HEK293 (cell line): ENCODE measurements around the gene ST6GAL1.

Experiments used
- CTCF ChIA-PET: fragments of 350-600 bp; formaldehyde crosslinking; extraction: SDS; loops from one replicate; lab custom pipeline; 2021; ENCODE audit warnings: antibody characterized with exemption; lab: Yijun Ruan, JAX
- POLR2A ChIA-PET: fragments of 300-600 bp; formaldehyde crosslinking; extraction: SDS; loops from one replicate; lab custom pipeline; 2020; ENCODE audit warnings: antibody characterized with exemption, inconsistent platforms; lab: Yijun Ruan, JAX
- H3K27ac ChIP-seq: fragments of 200-500 bp; sonication (Bioruptor generic); 2 replicates; pipeline ENCODE4 v1.5.1; 2014; ENCODE audit warnings: low read depth, low read length, control low read depth, inconsistent platforms; ENCODE audit errors: extremely low read depth
- H3K36me3 ChIP-seq, 2 experiments: fragments of 200-500 bp in 1 of 2; sonication (Bioruptor generic) in 1 of 2; 1 replicate in 1 of 2; 2 replicates in 1 of 2; pipeline ENCODE4 v1.5.1; 2014 to 2017; ENCODE audit warnings: inconsistent platforms in 2 of 2, low read length in 2 of 2; ENCODE audit not compliant: control insufficient read depth in 2 of 2, insufficient read depth in 1 of 2
- H3K4me1 ChIP-seq: fragments of 200-500 bp; sonication (Bioruptor generic); 2 replicates; pipeline ENCODE4 v1.5.1; 2014; ENCODE audit warnings: mild to moderate bottlenecking, low read length, inconsistent platforms; ENCODE audit not compliant: control insufficient read depth, insufficient read depth
- H3K4me3 ChIP-seq: 2 replicates; pipeline ENCODE4 v1.5.1; 2011; ENCODE audit warnings: low read depth, mild to moderate bottlenecking, control low read depth, low read length, moderate library complexity
- H3K9me3 ChIP-seq: fragments of 200-500 bp; sonication (Bioruptor generic); 2 replicates; pipeline ENCODE4 v1.5.1; 2014; ENCODE audit warnings: low read depth, low read length, inconsistent platforms; ENCODE audit not compliant: control insufficient read depth, insufficient read depth
- KLF10 ChIP-seq: fragments of 450-650 bp; IDR thresholded peaks from 2 replicates; pipeline ENCODE4 v1.5.1; 2018; ENCODE audit warnings: missing biosample characterization, mild to moderate bottlenecking, missing genetic modification characterization
- KLF16 ChIP-seq: fragments of 450-650 bp; formaldehyde crosslinking; IDR thresholded peaks from 2 replicates; pipeline ENCODE4 v1.5.1; 2017; ENCODE audit warnings: missing biosample characterization, missing genetic modification characterization
- MEIS1 ChIP-seq: sonication (generic); formaldehyde crosslinking; IDR thresholded peaks from 2 replicates; pipeline ENCODE4 v1.8.1; 2022; ENCODE audit warnings: missing genetic modification reagents, mild to moderate bottlenecking, borderline replicate concordance
- PRDM1 ChIP-seq: fragments of 450-650 bp; formaldehyde crosslinking; IDR thresholded peaks from 2 replicates; pipeline ENCODE4; 2016; ENCODE audit warnings: missing biosample characterization, missing genetic modification characterization
- ZIC2 ChIP-seq: fragments of 450-650 bp; formaldehyde crosslinking; IDR thresholded peaks from 2 replicates; pipeline ENCODE4 v1.5.1; 2016; ENCODE audit warnings: missing biosample characterization, missing genetic modification characterization
- ZNF18 ChIP-seq: fragments of 450-650 bp; formaldehyde crosslinking; IDR thresholded peaks from 2 replicates; pipeline ENCODE4 v1.5.1; 2016; ENCODE audit warnings: missing biosample characterization, missing genetic modification characterization
- ZNF2 ChIP-seq: fragments of 450-650 bp; formaldehyde crosslinking; IDR thresholded peaks from 2 replicates; pipeline ENCODE4 v1.5.1; 2016; ENCODE audit warnings: missing biosample characterization, missing genetic modification characterization
- ZNF26 ChIP-seq: fragments of 450-650 bp; formaldehyde crosslinking; IDR thresholded peaks from 2 replicates; pipeline ENCODE4 v1.5.1; 2016; ENCODE audit warnings: missing biosample characterization, missing genetic modification characterization
- ZNF274 ChIP-seq, 2 experiments: fragments of 200-500 bp in 1 of 2; fragments of 450-650 bp in 1 of 2; sonication (Bioruptor generic) in 1 of 2; formaldehyde crosslinking in 1 of 2; IDR thresholded peaks; 2 replicates each; pipeline versions ENCODE4 v1.5.1 to v1.6.1; 2014 to 2016; ENCODE audit warnings: borderline replicate concordance in 1 of 2, inconsistent platforms in 1 of 2, low read length in 1 of 2, missing biosample characterization in 1 of 2, missing genetic modification characterization in 1 of 2
- ZNF324 ChIP-seq: fragments of 450-650 bp; formaldehyde crosslinking; IDR thresholded peaks from 2 replicates; pipeline ENCODE4 v1.5.1; 2016; ENCODE audit warnings: missing biosample characterization, missing genetic modification characterization
- ZNF335 ChIP-seq: fragments of 450-650 bp; formaldehyde crosslinking; conservative IDR thresholded peaks from 2 replicates; pipeline ENCODE4 v1.5.1; 2016; ENCODE audit warnings: missing biosample characterization, missing genetic modification characterization
- ZNF341 ChIP-seq: fragments of 450-650 bp; formaldehyde crosslinking; IDR thresholded peaks from 2 replicates; pipeline ENCODE4; 2016; ENCODE audit warnings: low read depth, missing biosample characterization, missing genetic modification characterization
- ZNF391 ChIP-seq: fragments of 450-650 bp; formaldehyde crosslinking; IDR thresholded peaks from 2 replicates; pipeline ENCODE4 v1.5.1; 2016; ENCODE audit warnings: low read depth, missing biosample characterization, missing genetic modification characterization, borderline replicate concordance
- ZNF398 ChIP-seq: fragments of 450-650 bp; formaldehyde crosslinking; IDR thresholded peaks from 2 replicates; pipeline ENCODE4 v1.5.1; 2017; ENCODE audit warnings: missing biosample characterization, missing genetic modification characterization
- ZNF426 ChIP-seq: fragments of 450-650 bp; formaldehyde crosslinking; IDR thresholded peaks from 2 replicates; pipeline ENCODE4 v1.5.1; 2017; ENCODE audit warnings: missing biosample characterization, missing genetic modification characterization, mild to moderate bottlenecking, inconsistent platforms, moderate library complexity
- ZNF521 ChIP-seq: fragments of 450-650 bp; formaldehyde crosslinking; IDR thresholded peaks from 2 replicates; pipeline ENCODE4 v1.5.1; 2017; ENCODE audit warnings: missing biosample characterization, mild to moderate bottlenecking, missing genetic modification characterization
- ZNF530 ChIP-seq: fragments of 450-650 bp; formaldehyde crosslinking; IDR thresholded peaks from 2 replicates; pipeline ENCODE4 v1.5.1; 2016; ENCODE audit warnings: low read depth, missing biosample characterization, missing genetic modification characterization
- ZNF596 ChIP-seq: fragments of 450-650 bp; IDR thresholded peaks from 2 replicates; pipeline ENCODE4 v1.5.0; 2018; ENCODE audit warnings: missing biosample characterization, mild to moderate bottlenecking, missing genetic modification characterization, moderate library complexity
- ZNF623 ChIP-seq: fragments of 450-650 bp; formaldehyde crosslinking; IDR thresholded peaks from 2 replicates; pipeline ENCODE4 v1.5.1; 2016; ENCODE audit warnings: missing biosample characterization, missing genetic modification characterization
- ZXDB ChIP-seq: fragments of 450-650 bp; formaldehyde crosslinking; IDR thresholded peaks from 2 replicates; pipeline ENCODE4 v1.5.1; 2016; ENCODE audit warnings: missing biosample characterization, missing genetic modification characterization

Gene ST6GAL1

GRCh38 chr3:187064210-187065115 lies 134.1 kb downstream of the ST6GAL1 start:
- no peak overlapping the region for H3K4me3 ChIP-seq
- H3K9me3 ChIP-seq = no peaks in the 10 kb centered on the region
- H3K36me3 ChIP-seq = no peaks in the 10 kb centered on the region
- TF ChIP-seq ZNF274 (IDR thresholded peaks at IDR 0.05; ENCODE audit: low read length) (no peak), ZNF274 (tag by site-specific recombination; IDR thresholded peaks at IDR 0.05; ENCODE audit: borderline replicate concordance) (no peak), ZNF398 (tag by site-specific recombination) (no peak), ZNF2 (tag by site-specific recombination) (no peak), KLF16 (no peak), ZNF26 (tag by site-specific recombination) (no peak), ZNF521 (tag by site-specific recombination) (no peak), ZIC2 (tag by site-specific recombination) (no peak), ZNF391 (tag by site-specific recombination) (no peak), KLF10 (tag by site-specific recombination) (no peak), ZNF335 (no peak), ZNF324 (tag by site-specific recombination) (no peak), ZXDB (no peak), ZNF18 (tag by site-specific recombination) (no peak), ZNF623 (tag by site-specific recombination) (no peak), ZNF530 (tag by site-specific recombination) (no peak), ZNF426 (tag by site-specific recombination) (no peak), ZNF596 (tag by site-specific recombination) (no peak), MEIS1 (CRISPR knock-in tag) (no peak)
- no peak overlapping the region for H3K27ac ChIP-seq
- POLR2A ChIA-PET = no interaction called here
- no peaks in the 10 kb centered on the region for H3K4me1 ChIP-seq
- CTCF ChIA-PET = interaction anchor here (0.7 to 1.3 kb wide), 2 partner anchors 14 to 64 kb away, joined by 3 read pairs; no protein-coding TSS in a partner anchor

GRCh38 chr3:187066228-187066995 lies 136.1 kb downstream of the ST6GAL1 start:
- H3K4me3 ChIP-seq = no peak overlapping the region
- TF ChIP-seq ZNF341 (tag by site-specific recombination) (peak; percentile 72), ZXDB (no peak), PRDM1 (tag by site-specific recombination) (0 out of 2 replicates have a peak, but pooled peaks have one; percentile 6), ZIC2 (tag by site-specific recombination) (peak; percentile 46)
- CTCF ChIA-PET = interaction anchor here (0.6 to 1.4 kb wide), 6 partner anchors 8 to 669 kb away, joined by 3 to 5 read pairs (median 4); partner anchors contain the start of gene RPL39L
- POLR2A ChIA-PET = interaction anchor here (0.7 kb wide), 1 partner anchor 84 kb away, joined by 5 read pairs; no protein-coding TSS in a partner anchor
- H3K9me3 ChIP-seq = no peaks in the 10 kb centered on the region
- H3K27ac ChIP-seq = no peak overlapping the region
- no peaks in the 10 kb centered on the region for H3K4me1 ChIP-seq
- no peaks in the 10 kb centered on the region for H3K36me3 ChIP-seq
